Testis (tissue), 3 donors: Measurements from ENCODE around the gene TYW1. TPM values are rescaled to one million over a fixed set of nuclear protein-coding genes. Genes with fewer than 3 reads are reported as not detected.
"Not testable (repeated sequence)": the region's sequence is repeated elsewhere in the genome, so short reads cannot be mapped to it uniquely, and the experiment has no call there.

ENCODE experiments used
- DNase-seq: peaks from one replicate; pipeline ENCODE4 v3.0.0-alpha.2; 2019
- H3K27ac ChIP-seq, 2 donors: fragments of 200-600 bp; sonication (generic); one replicate each; pipeline ENCODE4 v1.5.1; 2019
- H3K27me3 ChIP-seq: fragments of 200-600 bp; sonication (generic); one replicate; pipeline ENCODE4 v1.5.1; 2019
- H3K36me3 ChIP-seq: fragments of 200-600 bp; sonication (generic); one replicate; pipeline ENCODE4 v1.5.1; 2017; ENCODE audit warnings: low read depth; ENCODE audit errors: missing control alignments
- H3K4me1 ChIP-seq: fragments of 200-600 bp; sonication (generic); one replicate; pipeline ENCODE4 v1.5.1; 2019
- H3K4me3 ChIP-seq, 2 donors: fragments of 200-600 bp; sonication (generic); one replicate each; pipeline ENCODE4 v1.5.1; 2017 to 2019
- H3K9me3 ChIP-seq: fragments of 200-600 bp; sonication (generic); one replicate; pipeline ENCODE4 v1.5.1; 2017
- POLR2A ChIP-seq: fragments of 450-650 bp; IDR thresholded peaks from one replicate; pipeline ENCODE4 v1.6.1; 2017; ENCODE audit warnings: antibody characterized with exemption, mild to moderate bottlenecking, moderate library complexity
- WGBS, 2 donors: methylation state at CpG; one replicate each; pipeline ENCODE4 v1.1.5; 2018; 5-methylcytosine and 5-hydroxymethylcytosine counted together
- intact Hi-C: fragments of 100-400 bp; cut with DNase I; formaldehyde crosslinking; loops from one replicate; pipeline ENCODE4 v1.15.1; 2023; ENCODE audit warnings: low total_unique reads
- polyA plus RNA-seq: library from polyadenylated mRNA; stranded (reverse); fragments of 350-450 nt; fragmentation: Illumina TruSeq; extraction: RNeasy Lipid Tissue Mini Kit (QIAGEN cat#74804); gene quantifications from one replicate; pipeline ENCODE4 v1.2.3, GENCODE V29; 2014; ENCODE audit warnings: low read depth, low replicate concordance; ENCODE audit not compliant: insufficient read depth
- total RNA-seq, 2 donors: library from RNA; depleted of rRNA; stranded (reverse); fragments of >200 nt; gene quantifications; one replicate each; pipeline ENCODE4 v1.2.3, GENCODE V29; 2016
- TF ChIP-seq, protein P1 (sequence below), 3 experiments: fragments of 450-650 bp in 2 of 3; fragments of 200-600 bp in 1 of 3; sonication (generic) in 1 of 3; IDR thresholded peaks; one replicate each; pipeline ENCODE4 v1.5.1; 2016 to 2019; ENCODE audit warnings: antibody characterized with exemption in 3 of 3, mild to moderate bottlenecking in 2 of 3, moderate library complexity in 1 of 3

The TYW1 gene
- total and polyA plus RNA-seq, 3 donors from 2014 or later = 16.9 to 22.8 (median 21.7) TPM

- DNase-seq, H3K27me3 ChIP-seq, H3K9me3 ChIP-seq, intact Hi-C loops, H3K4me1 ChIP-seq, H3K27ac ChIP-seq, H3K4me3 ChIP-seq, H3K36me3 ChIP-seq: not testable (repeated sequence)
- 67 to 72% methylated on average over 5 of the region's 5 CpGs for WGBS, 2 donors
Observed at GRCh38 chr7:67226340-67226907, 229.8 kb downstream of the TYW1 start.

DNA sequence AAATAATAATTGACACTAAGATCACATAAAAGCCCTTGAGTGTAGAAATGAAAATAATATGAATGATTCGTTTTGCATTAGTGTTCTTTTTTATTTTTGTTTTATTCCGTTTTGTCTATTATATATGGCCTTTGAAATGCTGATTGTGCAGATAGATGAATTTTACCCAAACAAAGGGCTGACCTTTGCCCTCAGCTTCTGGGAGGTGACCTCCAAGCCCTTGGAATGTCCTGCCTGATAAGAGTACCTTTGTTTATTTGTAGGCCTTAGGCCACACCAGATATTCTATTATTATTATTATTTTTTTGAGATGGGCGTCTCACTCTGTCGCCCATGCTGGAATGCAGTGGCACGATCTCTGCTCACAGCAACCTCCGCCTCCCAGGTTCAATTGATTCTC is 230.3 kb downstream of the TYW1 start:
- DNase-seq, H3K4me3 ChIP-seq, H3K4me1 ChIP-seq, H3K36me3 ChIP-seq, H3K27me3 ChIP-seq, H3K27ac ChIP-seq, H3K9me3 ChIP-seq, intact Hi-C loops: not testable (repeated sequence)
- 91 to 97% methylated on average over 6 of the region's 6 CpGs for WGBS, 2 donors

DNA sequence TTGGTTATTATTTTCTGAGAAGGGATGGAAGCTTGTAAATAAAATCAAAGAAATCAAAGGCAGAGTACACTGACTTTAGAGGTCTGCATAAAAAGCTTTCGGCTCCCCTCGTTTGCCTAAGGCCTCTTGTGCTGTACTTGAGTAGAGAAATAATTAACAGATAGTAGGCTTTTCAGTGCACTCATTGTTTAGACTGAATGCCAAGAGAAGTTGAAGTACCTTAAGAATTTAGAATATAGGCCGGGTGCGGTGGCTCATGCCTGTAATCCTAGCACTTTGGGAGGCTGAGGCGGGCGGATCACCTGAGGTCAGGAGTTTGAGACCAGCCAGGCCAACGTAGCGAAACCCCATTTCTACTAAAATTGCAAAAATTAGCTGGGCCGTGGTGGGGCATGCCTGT is 232.4 kb downstream of the TYW1 start:
- WGBS, 2 donors = 73 to 87% methylated on average over 9 of the region's 9 CpGs
- H3K4me3 ChIP-seq, H3K27me3 ChIP-seq, H3K9me3 ChIP-seq, DNase-seq, H3K4me1 ChIP-seq, intact Hi-C loops, H3K36me3 ChIP-seq: not testable (repeated sequence)
- peak overlapping the region; percentile 39 to 48 for H3K27ac ChIP-seq

- H3K4me1 ChIP-seq, H3K9me3 ChIP-seq, DNase-seq, H3K4me3 ChIP-seq, H3K27ac ChIP-seq, H3K36me3 ChIP-seq, H3K27me3 ChIP-seq, intact Hi-C loops: not testable (repeated sequence)
- 83 to 90% methylated on average over 1 of the region's 1 CpG for WGBS, 2 donors
Observed at GRCh38 chr7:67230029-67230428, 233.4 kb downstream of the TYW1 start.

- intact Hi-C loops, H3K4me3 ChIP-seq, H3K27me3 ChIP-seq, H3K27ac ChIP-seq, H3K36me3 ChIP-seq, H3K4me1 ChIP-seq, H3K9me3 ChIP-seq, DNase-seq: not testable (repeated sequence)
- WGBS, 2 donors = 91 to 93% methylated on average over 7 of the region's 7 CpGs
Observed at GRCh38 chr7:67233506-67233905, 236.9 kb downstream of the TYW1 start.

- H3K27ac ChIP-seq, H3K27me3 ChIP-seq, H3K4me1 ChIP-seq, H3K4me3 ChIP-seq, intact Hi-C loops, H3K9me3 ChIP-seq, H3K36me3 ChIP-seq, DNase-seq: not testable (repeated sequence)
- WGBS, 2 donors = 59 to 61% methylated on average over 7 of the region's 7 CpGs
Observed at GRCh38 chr7:67236216-67236615, 239.6 kb downstream of the TYW1 start.

- H3K4me3 ChIP-seq, H3K9me3 ChIP-seq, H3K36me3 ChIP-seq, H3K27ac ChIP-seq, H3K27me3 ChIP-seq, intact Hi-C loops, H3K4me1 ChIP-seq, DNase-seq: not testable (repeated sequence)
- 83 to 100% methylated on average over 1 of the region's 1 CpG for WGBS, 2 donors
Observed at GRCh38 chr7:67242871-67243270, 246.2 kb downstream of the TYW1 start.

DNA sequence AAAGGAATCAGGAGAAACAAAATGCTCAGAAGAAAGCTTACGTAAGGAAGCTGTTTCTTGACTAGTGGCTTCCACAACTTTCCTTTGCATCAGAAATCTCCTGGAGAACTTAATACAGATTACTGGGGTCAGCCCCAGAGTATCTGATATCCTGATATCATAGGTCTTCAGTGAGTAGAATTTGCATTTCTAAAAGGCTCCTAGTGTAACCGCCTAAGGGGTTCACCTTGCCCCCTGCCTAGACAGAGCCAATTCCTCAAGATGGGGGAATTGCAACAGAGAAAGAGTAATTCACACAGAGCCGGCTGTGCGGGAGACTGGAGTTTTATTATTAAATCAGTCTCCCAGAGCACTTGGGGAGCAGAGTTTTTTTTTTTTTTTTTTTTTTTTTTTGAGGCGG is 251.7 kb downstream of the TYW1 start:
- 78 to 98% methylated on average over 4 to 5 of the region's 5 CpGs for WGBS, 2 donors

GRCh38 chr7:67251986-67252558 is 255.4 kb downstream of the TYW1 start:
- Histone ChIP-seq H3K4me1 (no peaks in the 10 kb centered on the region), H3K27ac (no peak overlapping the region), H3K36me3 (no peaks in the 10 kb centered on the region), H3K27me3 (no peaks in the 10 kb centered on the region), H3K9me3 (no peaks in the 10 kb centered on the region), H3K4me3 (no peak overlapping the region)
- no peak for DNase-seq
- WGBS, 2 donors = 81 to 95% methylated on average over 1 of the region's 1 CpG
- no peak for TF ChIP-seq POLR2A
- TF ChIP-seq, protein P1, sequence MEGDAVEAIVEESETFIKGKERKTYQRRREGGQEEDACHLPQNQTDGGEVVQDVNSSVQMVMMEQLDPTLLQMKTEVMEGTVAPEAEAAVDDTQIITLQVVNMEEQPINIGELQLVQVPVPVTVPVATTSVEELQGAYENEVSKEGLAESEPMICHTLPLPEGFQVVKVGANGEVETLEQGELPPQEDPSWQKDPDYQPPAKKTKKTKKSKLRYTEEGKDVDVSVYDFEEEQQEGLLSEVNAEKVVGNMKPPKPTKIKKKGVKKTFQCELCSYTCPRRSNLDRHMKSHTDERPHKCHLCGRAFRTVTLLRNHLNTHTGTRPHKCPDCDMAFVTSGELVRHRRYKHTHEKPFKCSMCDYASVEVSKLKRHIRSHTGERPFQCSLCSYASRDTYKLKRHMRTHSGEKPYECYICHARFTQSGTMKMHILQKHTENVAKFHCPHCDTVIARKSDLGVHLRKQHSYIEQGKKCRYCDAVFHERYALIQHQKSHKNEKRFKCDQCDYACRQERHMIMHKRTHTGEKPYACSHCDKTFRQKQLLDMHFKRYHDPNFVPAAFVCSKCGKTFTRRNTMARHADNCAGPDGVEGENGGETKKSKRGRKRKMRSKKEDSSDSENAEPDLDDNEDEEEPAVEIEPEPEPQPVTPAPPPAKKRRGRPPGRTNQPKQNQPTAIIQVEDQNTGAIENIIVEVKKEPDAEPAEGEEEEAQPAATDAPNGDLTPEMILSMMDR (IDR thresholded peaks at IDR 0.05) = no peak
- intact Hi-C loops = no loop called here

More for the DNA sequence above, 251.7 kb downstream of the TYW1 start:
- H3K36me3 ChIP-seq, intact Hi-C loops, H3K9me3 ChIP-seq, H3K4me3 ChIP-seq, DNase-seq, H3K27ac ChIP-seq, H3K4me1 ChIP-seq, H3K27me3 ChIP-seq: not testable (repeated sequence)

GRCh38 chr7:67255076-67255475 is 258.4 kb downstream of the TYW1 start:
- intact Hi-C loops, DNase-seq, H3K4me3 ChIP-seq, H3K36me3 ChIP-seq, H3K9me3 ChIP-seq, H3K4me1 ChIP-seq, H3K27ac ChIP-seq, H3K27me3 ChIP-seq: not testable (repeated sequence)
- 86 to 96% methylated on average over 2 of the region's 3 CpGs for WGBS, 2 donors

- H3K36me3 ChIP-seq, H3K27ac ChIP-seq, H3K4me3 ChIP-seq, H3K27me3 ChIP-seq, intact Hi-C loops, DNase-seq, H3K4me1 ChIP-seq, H3K9me3 ChIP-seq: not testable (repeated sequence)
- WGBS, 2 donors = 69 to 81% methylated on average over 1 of the region's 1 CpG
Observed at GRCh38 chr7:67257779-67258178, 261.1 kb downstream of the TYW1 start.
